GM12878 (cell line): ENCODE data around the gene MPZL1. TPM values are rescaled to one million over a fixed set of nuclear protein-coding genes. Genes with fewer than 3 reads are reported as not detected.

ENCODE experiments used
- ATAC-seq: fragments of 200-7000 bp; cut with Tn5 transposase; 3 replicates; pipeline ENCODE4 v1.9.1; 2020; ENCODE audit warnings: mild to moderate bottlenecking, moderate library complexity
- BruUV-seq: library from RNA; stranded (reverse); fragments of 400-500 nt; replicated peaks from 2 replicates; lab custom pipeline; 2021; lab: Mats Ljungman, UMichigan
- CTCF ChIA-PET: fragments of 300-600 bp; sonication (Branson Sonifier 250); formaldehyde crosslinking; extraction: SDS; loops from one replicate; lab custom pipeline; 2021; ENCODE audit warnings: inconsistent platforms; lab: Yijun Ruan, JAX
- POLR2A ChIA-PET: fragments of 350-600 bp; formaldehyde crosslinking; extraction: SDS; loops from one replicate; lab custom pipeline; 2021; ENCODE audit warnings: inconsistent platforms; lab: Charles Lee
- RAD21 ChIA-PET: fragments of 300-600 bp; sonication (Branson Sonifier 250); formaldehyde crosslinking; loops from one replicate; lab custom pipeline; 2023; ENCODE audit warnings: antibody characterized with exemption; ENCODE audit not compliant: unreplicated experiment; lab: Charles Lee
- SMC1A ChIA-PET: fragments of 300-600 bp; sonication (Branson Sonifier 250); formaldehyde crosslinking; loops from one replicate; lab custom pipeline; 2023; ENCODE audit not compliant: unreplicated experiment, uncharacterized antibody; lab: Charles Lee
- DNase-seq: peaks from one replicate; pipeline ENCODE4 v3.0.0-alpha.2; 2011; ENCODE audit warnings: low read depth, low spot score
- FAIRE-seq: peaks from 3 replicates; lab custom pipeline; 2011; peaks lifted over from hg19 to GRCh38; lab: Jason Lieb, UNC
- H2AFZ ChIP-seq: 2 replicates; pipeline ENCODE4 v1.6.0; 2011; ENCODE audit warnings: low read depth, low read length, control low read depth; ENCODE audit not compliant: control insufficient read depth
- H3K27ac ChIP-seq: 2 replicates; pipeline ENCODE4 v1.5.1; 2011; ENCODE audit warnings: control low read depth; ENCODE audit not compliant: control insufficient read depth, insufficient read depth
- H3K27me3 ChIP-seq, 2 experiments: replicated peaks in 1 of 2; 2 replicates each; pipeline versions ENCODE4 v1.6.0 to v1.6.1; 2011; ENCODE audit warnings: low read length in 1 of 2; ENCODE audit not compliant: control insufficient read depth in 2 of 2, insufficient read depth in 2 of 2
- H3K36me3 ChIP-seq, 2 experiments: 2 replicates each; pipeline ENCODE4 v1.5.1; 2011; ENCODE audit warnings: low read length in 1 of 2; ENCODE audit not compliant: control insufficient read depth in 2 of 2, insufficient read depth in 2 of 2
- H3K4me1 ChIP-seq: 2 replicates; pipeline ENCODE4 v1.6.1; 2011; ENCODE audit warnings: mild to moderate bottlenecking, low read length, moderate library complexity, mixed read lengths; ENCODE audit not compliant: control insufficient read depth, insufficient read depth
- H3K4me2 ChIP-seq: 2 replicates; pipeline ENCODE4 v1.6.0; 2011; ENCODE audit warnings: control low read depth; ENCODE audit not compliant: control insufficient read depth, insufficient read depth
- H3K4me3 ChIP-seq: fragments of 200-600 bp; sonication (generic); 2 replicates; pipeline ENCODE4 v1.5.1; 2016
- H3K79me2 ChIP-seq: 2 replicates; pipeline ENCODE4 v1.6.0; 2011; ENCODE audit warnings: low read length; ENCODE audit not compliant: control insufficient read depth, insufficient read depth
- H3K9ac ChIP-seq: 2 replicates; pipeline ENCODE4 v1.8.0; 2011; ENCODE audit warnings: low read length, control low read depth, mixed read lengths; ENCODE audit not compliant: control insufficient read depth, insufficient read depth
- H3K9me3 ChIP-seq: replicated peaks from 3 replicates; pipeline ENCODE4 v1.5.1; 2011; ENCODE audit warnings: mild to moderate bottlenecking, low read length; ENCODE audit not compliant: control insufficient read depth, insufficient read depth
- H4K20me1 ChIP-seq: 2 replicates; pipeline ENCODE4 v1.6.0; 2011; ENCODE audit not compliant: control insufficient read depth, insufficient read depth
- ATF7 ChIP-seq: fragments of 450-650 bp; IDR thresholded peaks from 2 replicates; pipeline ENCODE4 v1.6.1; 2016; ENCODE audit warnings: low read depth, mild to moderate bottlenecking
- BMI1 ChIP-seq: fragments of 450-650 bp; IDR thresholded peaks from 2 replicates; pipeline ENCODE4 v1.6.1; 2016; ENCODE audit warnings: mild to moderate bottlenecking, moderate library complexity, borderline replicate concordance
- ESRRA ChIP-seq: IDR thresholded peaks from 2 replicates; pipeline ENCODE4 v1.6.1; 2012; ENCODE audit warnings: mild to moderate bottlenecking, low read length, improper control_type of control experiment
- GATAD2B ChIP-seq: fragments of 450-650 bp; conservative IDR thresholded peaks from 2 replicates; pipeline ENCODE4 v1.6.1; 2017; ENCODE audit warnings: low read depth, mild to moderate bottlenecking, moderate library complexity
- HSF1 ChIP-seq: fragments of 150-350 bp; IDR thresholded peaks from 2 replicates; pipeline ENCODE4 v1.6.1; 2014; ENCODE audit warnings: mild to moderate bottlenecking, low read depth, low read length
- IRF4 ChIP-seq: IDR thresholded peaks from 2 replicates; pipeline ENCODE4 v1.6.1; 2011; ENCODE audit warnings: low read depth, low read length
- MTA3 ChIP-seq: IDR thresholded peaks from 2 replicates; pipeline ENCODE4 v1.6.1; 2012; ENCODE audit warnings: low read length, inconsistent platforms, borderline replicate concordance
- NKRF ChIP-seq: fragments of 450-650 bp; conservative IDR thresholded peaks from 2 replicates; pipeline ENCODE4 v1.6.1; 2017; ENCODE audit warnings: mild to moderate bottlenecking, moderate library complexity
- NR2C1 ChIP-seq: fragments of 450-650 bp; IDR thresholded peaks from 2 replicates; pipeline ENCODE4 v1.6.1; 2017; ENCODE audit warnings: antibody characterized with exemption, mild to moderate bottlenecking, moderate library complexity
- RUNX3 ChIP-seq: IDR thresholded peaks from 2 replicates; pipeline ENCODE4 v1.6.1; 2012; ENCODE audit warnings: low read length, inconsistent platforms
- SREBF1 ChIP-seq: IDR thresholded peaks from 2 replicates; pipeline ENCODE4 v1.6.1; 2012; ENCODE audit warnings: mild to moderate bottlenecking, low read length
- STAT1 ChIP-seq: fragments of 450-650 bp; conservative IDR thresholded peaks from 2 replicates; pipeline ENCODE4 v1.6.1; 2014; ENCODE audit warnings: antibody characterized with exemption, mild to moderate bottlenecking
- TARDBP ChIP-seq: IDR thresholded peaks from 2 replicates; pipeline ENCODE4 v1.6.1; 2016; ENCODE audit warnings: borderline replicate concordance
- TCF7 ChIP-seq: IDR thresholded peaks from 2 replicates; pipeline ENCODE4 v1.6.1; 2014; ENCODE audit warnings: antibody characterized with exemption, borderline replicate concordance
- WRNIP1 ChIP-seq: IDR thresholded peaks from 2 replicates; pipeline ENCODE4 v1.6.1; 2011; ENCODE audit warnings: low read depth, low read length, improper control_type of control experiment, borderline replicate concordance
- YBX1 ChIP-seq: fragments of 450-650 bp; IDR thresholded peaks from 2 replicates; pipeline ENCODE4 v1.6.1; 2016; ENCODE audit warnings: antibody characterized with exemption
- ZBTB11 ChIP-seq: fragments of 450-650 bp; formaldehyde crosslinking; IDR thresholded peaks from 2 replicates; pipeline ENCODE4 v1.5.0; 2022; ENCODE audit warnings: mild to moderate bottlenecking, missing genetic modification characterization
- ZNF384 ChIP-seq: IDR thresholded peaks from 2 replicates; pipeline ENCODE4 v1.6.1; 2012; ENCODE audit warnings: low read depth, mild to moderate bottlenecking, low read length, improper control_type of control experiment, borderline replicate concordance
- WGBS: methylation state at CpG from one replicate; pipeline ENCODE4 v1.1.6; 2016; ENCODE audit warnings: low lambda C conversion rate; ENCODE audit not compliant: insufficient replicate concordance, insufficient coverage; ENCODE audit errors: missing lambda C conversion rate; 5-methylcytosine and 5-hydroxymethylcytosine counted together
- in situ Hi-C: fragments of 300-500 bp; cut with MboI; formaldehyde crosslinking; loops from 9 replicates; pipeline ENCODE4 v1.14.3; 2018; ENCODE audit warnings: mixed read lengths
- intact Hi-C: fragments of 100-400 bp; cut with micrococcal nuclease; formaldehyde crosslinking; loops from one replicate; pipeline ENCODE4 v1.14.2; 2022; ENCODE audit not compliant: unreplicated experiment
- polyA plus RNA-seq, 11 experiments: library from polyadenylated mRNA; depleted of rRNA in 4 of 11; unstranded in 6 of 11; stranded (reverse) in 5 of 11; fragments of >200 nt; fragmentation: Nextera tagmentation in 4 of 11; fragmentation: Illumina TruSeq in 1 of 11; extraction: Ambion mirVana in 4 of 11; extraction: Trizol in 1 of 11; gene quantifications; 1 replicate in 1 of 11; 2 replicates in 10 of 11; pipeline versions ENCODE4 v1.2.1 to v1.2.3, GENCODE V29; 2011 to 2016; ENCODE audit warnings: inconsistent platforms in 2 of 11, missing spikeins in 2 of 11, low read depth in 1 of 11
- total RNA-seq, 4 experiments: library from RNA; depleted of rRNA in 3 of 4; stranded (reverse); fragments of >200 nt in 3 of 4; fragmentation: Illumina TruSeq in 1 of 4; extraction: Trizol in 1 of 4; gene quantifications; 2 replicates each; pipeline versions ENCODE4 v1.2.1 to v1.2.3, GENCODE V29; 2013 to 2021

The MPZL1 gene
- total and polyA plus RNA-seq, 10 of the 15 experiments (the other 5 are each of a cell fraction or from before 2014, with no cell fraction given) = 9.8 to 60.9 (median 45.9) TPM

GRCh38 chr1:167673265-167673664 is 48.5 kb upstream of the MPZL1 start:
- Histone ChIP-seq H3K4me2 (no peak overlapping the region), H3K27me3 (no peaks in the 10 kb centered on the region), H3K9ac (no peak overlapping the region), H3K79me2 (peaks cover 31% of the 10 kb centered on the region), H3K36me3 (peaks cover 0 to 3% of the 10 kb centered on the region in 2 experiments; a peak in 1 of 4 replicates), H3K27ac (no peak overlapping the region), H3K4me3 (no peak overlapping the region), H4K20me1 (no peaks in the 10 kb centered on the region), H2AFZ (no peak overlapping the region), H3K9me3 (no peaks in the 10 kb centered on the region; the same call in 2 of the 3 replicates), H3K4me1 (peaks cover 85% of the 10 kb centered on the region)
- ChIA-PET POLR2A (interaction anchor here (1.0 to 7.2 kb wide), 3 partner anchors 14 to 43 kb away, joined by 3 to 84 read pairs (median 10); partner anchors contain the start of gene RCSD1), SMC1A (interaction anchor here (1.2 to 10.3 kb wide), 6 partner anchors 13 to 72 kb away, joined by 3 to 170 read pairs (median 37); partner anchors contain the start of gene RCSD1), CTCF (interaction anchor here (0.6 to 3.6 kb wide), 7 partner anchors 14 to 139 kb away, joined by 3 to 27 read pairs (median 3); no protein-coding TSS in a partner anchor), RAD21 (interaction anchor here (0.8 to 8.3 kb wide), 6 partner anchors 14 to 73 kb away, joined by 3 to 100 read pairs (median 5); partner anchors contain the start of gene RCSD1)
- no peak for ATAC-seq
- no TSS peak for BruUV-seq
- 97% methylated on average over 4 of the region's 4 CpGs for WGBS
- FAIRE-seq = no peak
- TF ChIP-seq ZNF384 = no peak
- TF ChIP-seq MTA3 = no peak
- no peak for TF ChIP-seq ZBTB11 (CRISPR knock-in tag)
- TF ChIP-seq ATF7 = no peak
- TF ChIP-seq IRF4 = no peak
- no peak for TF ChIP-seq NR2C1
- TF ChIP-seq YBX1 = no peak
- TF ChIP-seq GATAD2B = no peak
- TF ChIP-seq SREBF1 = no peak
- TF ChIP-seq BMI1 = no peak
- TF ChIP-seq TARDBP = no peak
- no peak for TF ChIP-seq TCF7
- no peak for TF ChIP-seq STAT1
- no peak for TF ChIP-seq HSF1
- TF ChIP-seq WRNIP1 = no peak
- no peak for TF ChIP-seq RUNX3
- no peak for TF ChIP-seq ESRRA
- TF ChIP-seq NKRF = no peak
- intact Hi-C loops = no loop called here
- in situ Hi-C loops = no loop called here
- DNase-seq = no peak
